Thoracic aorta (tissue), 2 donors: ENCODE results near the gene CPA3. TPM values are rescaled to one million over a fixed set of nuclear protein-coding genes. Genes with fewer than 3 reads are reported as not detected.

Experiments
- ATAC-seq: fragments of 150-250 bp; one replicate; pipeline ENCODE4 v1.8.0; 2017; ENCODE audit warnings: low read depth; ENCODE audit not compliant: insufficient number of reproducible peaks, low FRiP score
- DNase-seq: peaks from one replicate; pipeline ENCODE4 v3.0.0-alpha.2; 2020; ENCODE audit warnings: low spot score
- H3K27ac ChIP-seq, 2 donors: fragments of 200-600 bp; sonication (generic); 1 replicate in 1 of 2; 2 replicates in 1 of 2; pipeline ENCODE4 v1.5.1; 2016; ENCODE audit warnings: mild to moderate bottlenecking in 2 of 2, moderate library complexity in 2 of 2
- H3K27me3 ChIP-seq: fragments of 200-600 bp; sonication (generic); replicated peaks from 2 replicates; pipeline ENCODE4 v1.6.0; 2016; ENCODE audit warnings: mild to moderate bottlenecking; ENCODE audit not compliant: insufficient read depth
- H3K36me3 ChIP-seq: fragments of 200-600 bp; sonication (generic); one replicate; pipeline ENCODE4 v1.5.1; 2016
- H3K4me1 ChIP-seq, 2 donors: fragments of 200-600 bp; sonication (generic); 1 replicate in 1 of 2; 2 replicates in 1 of 2; pipeline versions ENCODE4 v1.5.1 to v1.6.0; 2016; ENCODE audit warnings: low read depth in 2 of 2, mild to moderate bottlenecking in 1 of 2; ENCODE audit not compliant: control insufficient read depth in 1 of 2
- H3K4me3 ChIP-seq: fragments of 200-600 bp; sonication (generic); 2 replicates; pipeline ENCODE4 v1.5.1; 2016; ENCODE audit warnings: mild to moderate bottlenecking
- H3K9me3 ChIP-seq: fragments of 200-600 bp; sonication (generic); 2 replicates; pipeline ENCODE4 v1.5.1; 2016
- CTCF ChIP-seq: fragments of 200-600 bp; sonication (generic); IDR thresholded peaks from one replicate; pipeline ENCODE4 v1.5.1; 2019; ENCODE audit warnings: antibody characterized with exemption
- total RNA-seq, 2 donors: library from RNA; depleted of rRNA; stranded (reverse); fragments of >200 nt; gene quantifications; one replicate each; pipeline versions ENCODE4 v1.1.0 to v1.2.3, GENCODE V29; 2016

The CPA3 gene
- total RNA-seq, 2 donors from 2014 or later = 19.5 to 31.8 TPM

- Histone ChIP-seq H3K9me3 (peaks cover 6% of the 10 kb centered on the region), H3K4me1 (no peaks in the 10 kb centered on the region), H3K4me3 (no peak overlapping the region), H3K27me3 (no peaks in the 10 kb centered on the region), H3K36me3 (no peaks in the 10 kb centered on the region), H3K27ac (no peak overlapping the region)
- no peak for TF ChIP-seq CTCF
- DNase-seq = no peak
- ATAC-seq = no peak
Observed at GRCh38 chr3:148922467-148922866, 57.4 kb downstream of the CPA3 start.

- ATAC-seq (no peak), DNase-seq (no peak)
- no peak overlapping the region for H3K27ac ChIP-seq
- no peak for TF ChIP-seq CTCF
- H3K36me3 ChIP-seq = no peaks in the 10 kb centered on the region
- H3K9me3 ChIP-seq = peaks cover 6% of the 10 kb centered on the region
- no peak overlapping the region for H3K4me3 ChIP-seq
- no peaks in the 10 kb centered on the region for H3K27me3 ChIP-seq
- H3K4me1 ChIP-seq = no peaks in the 10 kb centered on the region
Observed at GRCh38 chr3:148923592-148923991, 58.5 kb downstream of the CPA3 start.

- Histone ChIP-seq H3K4me3 (no peak overlapping the region), H3K36me3 (no peaks in the 10 kb centered on the region), H3K27me3 (no peaks in the 10 kb centered on the region), H3K4me1 (no peaks in the 10 kb centered on the region), H3K9me3 (peaks cover 6% of the 10 kb centered on the region), H3K27ac (no peak overlapping the region)
- no peak for ATAC-seq
- no peak for DNase-seq
- no peak for TF ChIP-seq CTCF
Observed at GRCh38 chr3:148924562-148924961, 59.5 kb downstream of the CPA3 start.

GRCh38 chr3:148925845-148926244 is 60.7 kb downstream of the CPA3 start:
- Histone ChIP-seq H3K9me3 (peaks cover 3% of the 10 kb centered on the region), H3K36me3 (no peaks in the 10 kb centered on the region), H3K27me3 (no peaks in the 10 kb centered on the region), H3K4me3 (no peak overlapping the region), H3K27ac (no peak overlapping the region), H3K4me1 (no peaks in the 10 kb centered on the region)
- DNase-seq (no peak), ATAC-seq (no peak)
- TF ChIP-seq CTCF = no peak

- H3K36me3 ChIP-seq = no peaks in the 10 kb centered on the region
- ATAC-seq (no peak), DNase-seq (no peak)
- H3K9me3 ChIP-seq = no peaks in the 10 kb centered on the region
- H3K4me1 ChIP-seq = no peaks in the 10 kb centered on the region
- H3K27me3 ChIP-seq = no peaks in the 10 kb centered on the region
- no peak overlapping the region for H3K27ac ChIP-seq
- H3K4me3 ChIP-seq = no peak overlapping the region
- no peak for TF ChIP-seq CTCF
Observed at GRCh38 chr3:148930752-148931151, 65.7 kb downstream of the CPA3 start.
